PC-9 (cell line): ENCODE data around the gene MFRP.

Experiments used
- CTCF ChIP-seq: fragments of 200-600 bp; sonication (generic); conservative IDR thresholded peaks from 2 replicates; pipeline ENCODE4 v1.6.1; 2017; ENCODE audit warnings: mixed run types, antibody characterized with exemption, mild to moderate bottlenecking, moderate library complexity
- EZH2 ChIP-seq: fragments of 200-600 bp; sonication (generic); IDR thresholded peaks from 2 replicates; pipeline ENCODE4 v1.8.0; 2017; ENCODE audit warnings: antibody characterized with exemption, low read depth

GRCh38 chr11:119290894-119291497, 55.5 kb downstream of the MFRP start:
- TF ChIP-seq CTCF (no peak), EZH2 (no peak)
